ENCODE results near the gene PCDHB5. TPM values are rescaled to one million over a fixed set of nuclear protein-coding genes. Genes with fewer than 3 reads are reported as not detected.

PCDHB5 gene
- polyA plus RNA-seq, 10 donors, result 2.7 to 5.1 (median 3.9) TPM

Other genes starting within 250 kb of the PCDHB5 start
- under 1 TPM in 9 of 10 donors, not detected in 1; 0.07 to 0.38 (median 0.12) TPM for gene PCDHAC1, start 208.9 kb upstream of the PCDHB5 start, polyA plus RNA-seq (ENCODE audit: insufficient read length in 10 of 10)
- gene PCDHAC2, start 168.7 kb upstream of the PCDHB5 start, polyA plus RNA-seq (ENCODE audit: insufficient read length in 10 of 10), result 1 to 10 TPM in 6 of 10 donors, under 1 TPM in 4; 0.67 to 5.8 (median 1.4) TPM
- gene PCDHB1, start 83.8 kb upstream of the PCDHB5 start, polyA plus RNA-seq (ENCODE audit: insufficient read length in 10 of 10), result under 1 TPM; 0.07 to 0.20 (median 0.10) TPM
- gene PCDHB2, start 40.6 kb upstream of the PCDHB5 start, polyA plus RNA-seq (ENCODE audit: insufficient read length in 10 of 10), result 1 to 10 TPM; 2.3 to 5.9 (median 4.2) TPM
- gene PCDHB3, start 34.7 kb upstream of the PCDHB5 start, polyA plus RNA-seq (ENCODE audit: insufficient read length in 10 of 10), result 1 to 10 TPM; 1.6 to 2.8 (median 2.0) TPM
- gene PCDHB4, start 13.4 kb upstream of the PCDHB5 start, polyA plus RNA-seq (ENCODE audit: insufficient read length in 10 of 10), result 1 to 10 TPM; 2.8 to 4.6 (median 3.1) TPM
- 1 to 10 TPM; 1.3 to 2.5 (median 1.8) TPM for gene PCDHB6, start 14.9 kb downstream of the PCDHB5 start, polyA plus RNA-seq (ENCODE audit: insufficient read length in 10 of 10)
- 1 to 10 TPM; 1.8 to 3.5 (median 2.6) TPM for gene PCDHB7, start 37.4 kb downstream of the PCDHB5 start, polyA plus RNA-seq (ENCODE audit: insufficient read length in 10 of 10)
- gene PCDHB8, start 42.6 kb downstream of the PCDHB5 start, polyA plus RNA-seq (ENCODE audit: insufficient read length in 10 of 10), result 1 to 10 TPM in 8 of 10 donors, under 1 TPM in 2; 0.34 to 2.4 (median 1.3) TPM
- 1 to 10 TPM; 2.3 to 6.1 (median 4.2) TPM for gene PCDHB16, start 47.2 kb downstream of the PCDHB5 start, polyA plus RNA-seq (ENCODE audit: insufficient read length in 10 of 10)
- 1 to 10 TPM; 1.4 to 3.9 (median 2.5) TPM for gene PCDHB9, start 52.0 kb downstream of the PCDHB5 start, polyA plus RNA-seq (ENCODE audit: insufficient read length in 10 of 10)
- gene PCDHB10, start 57.1 kb downstream of the PCDHB5 start, polyA plus RNA-seq (ENCODE audit: insufficient read length in 10 of 10), result 1 to 10 TPM; 3.6 to 6.4 (median 4.9) TPM
- 1 to 10 TPM; 1.6 to 3.5 (median 2.7) TPM for gene PCDHB11, start 64.4 kb downstream of the PCDHB5 start, polyA plus RNA-seq (ENCODE audit: insufficient read length in 10 of 10)
- gene PCDHB12, start 73.5 kb downstream of the PCDHB5 start, polyA plus RNA-seq (ENCODE audit: insufficient read length in 10 of 10), result 1 to 10 TPM; 2.3 to 3.7 (median 2.8) TPM
- 1 to 10 TPM; 2.3 to 3.6 (median 2.6) TPM for gene PCDHB13, start 78.7 kb downstream of the PCDHB5 start, polyA plus RNA-seq (ENCODE audit: insufficient read length in 10 of 10)
- 1 to 10 TPM; 5.3 to 8.1 (median 6.6) TPM for gene PCDHB14, start 88.1 kb downstream of the PCDHB5 start, polyA plus RNA-seq (ENCODE audit: insufficient read length in 10 of 10)
- gene PCDHB15, start 110.2 kb downstream of the PCDHB5 start, polyA plus RNA-seq (ENCODE audit: insufficient read length in 10 of 10), result 1 to 10 TPM; 5.9 to 9.7 (median 7.8) TPM
- under 1 TPM in 1 of 10 donors, not detected in 9; 0.17 TPM for gene SLC25A2, start 168.8 kb downstream of the PCDHB5 start, polyA plus RNA-seq (ENCODE audit: insufficient read length in 10 of 10)
- 10 to 100 TPM; 74.5 to 97.2 (median 82.8) TPM for gene TAF7, start 185.6 kb downstream of the PCDHB5 start, polyA plus RNA-seq (ENCODE audit: insufficient read length in 10 of 10)
- gene PCDHGA1, start 195.3 kb downstream of the PCDHB5 start, polyA plus RNA-seq (ENCODE audit: insufficient read length in 10 of 10), result under 1 TPM; 0.38 to 0.64 (median 0.54) TPM
- 1 to 10 TPM; 1.7 to 3.1 (median 2.4) TPM for gene PCDHGA2, start 203.6 kb downstream of the PCDHB5 start, polyA plus RNA-seq (ENCODE audit: insufficient read length in 10 of 10)
- gene PCDHGA3, start 208.6 kb downstream of the PCDHB5 start, polyA plus RNA-seq (ENCODE audit: insufficient read length in 10 of 10), result 1 to 10 TPM; 1.2 to 1.7 (median 1.4) TPM
- under 1 TPM; 0.36 to 0.88 (median 0.60) TPM for gene PCDHGB1, start 214.9 kb downstream of the PCDHB5 start, polyA plus RNA-seq (ENCODE audit: insufficient read length in 10 of 10)
- 1 to 10 TPM; 1.1 to 1.8 (median 1.3) TPM for gene PCDHGA4, start 219.8 kb downstream of the PCDHB5 start, polyA plus RNA-seq (ENCODE audit: insufficient read length in 10 of 10)
- 1 to 10 TPM; 1.9 to 2.6 (median 2.2) TPM for gene PCDHGB2, start 224.8 kb downstream of the PCDHB5 start, polyA plus RNA-seq (ENCODE audit: insufficient read length in 10 of 10)
- 1 to 10 TPM; 1.9 to 3.3 (median 2.6) TPM for gene PCDHGA5, start 229.0 kb downstream of the PCDHB5 start, polyA plus RNA-seq (ENCODE audit: insufficient read length in 10 of 10)
- gene PCDHGB3, start 235.0 kb downstream of the PCDHB5 start, polyA plus RNA-seq (ENCODE audit: insufficient read length in 10 of 10), result 1 to 10 TPM in 9 of 10 donors, under 1 TPM in 1; 0.99 to 1.7 (median 1.4) TPM
- 1 to 10 TPM; 2.4 to 5.4 (median 3.4) TPM for gene PCDHGA6, start 238.7 kb downstream of the PCDHB5 start, polyA plus RNA-seq (ENCODE audit: insufficient read length in 10 of 10)
- gene PCDHGA7, start 247.5 kb downstream of the PCDHB5 start, polyA plus RNA-seq (ENCODE audit: insufficient read length in 10 of 10), result 1 to 10 TPM; 1.2 to 2.0 (median 1.4) TPM

All from muscle of back (tissue), 10 donors.